HepG2 (cell line): ENCODE results near the gene COL27A1. TPM values are rescaled to one million over a fixed set of nuclear protein-coding genes. Genes with fewer than 3 reads are reported as not detected.

ENCODE experiments used
- IRF9 ChIP-seq: sonication (generic); formaldehyde crosslinking; IDR thresholded peaks from 2 replicates; pipeline ENCODE4 v1.8.0; 2022; ENCODE audit warnings: missing genetic modification reagents, mild to moderate bottlenecking, borderline replicate concordance
- MIER3 ChIP-seq: IDR thresholded peaks from 2 replicates; pipeline ENCODE4 v1.6.1; 2016; ENCODE audit warnings: missing compliant biosample characterization, borderline replicate concordance
- MLLT10 ChIP-seq: sonication (generic); formaldehyde crosslinking; IDR thresholded peaks from 2 replicates; pipeline ENCODE4 v1.4.0; 2020; ENCODE audit warnings: missing genetic modification reagents
- NCOA5 ChIP-seq: sonication (generic); formaldehyde crosslinking; IDR thresholded peaks from 2 replicates; pipeline ENCODE4 v1.4.0; 2020; ENCODE audit warnings: missing genetic modification reagents
- ONECUT2 ChIP-seq: sonication (generic); formaldehyde crosslinking; IDR thresholded peaks from 2 replicates; pipeline ENCODE4 v1.4.0; 2020; ENCODE audit warnings: missing genetic modification reagents
- RNF219 ChIP-seq: sonication (generic); formaldehyde crosslinking; IDR thresholded peaks from 2 replicates; pipeline ENCODE4 v1.5.0; 2020; ENCODE audit warnings: mild to moderate bottlenecking, missing genetic modification reagents
- TRIM24 ChIP-seq: sonication (generic); formaldehyde crosslinking; IDR thresholded peaks from 2 replicates; pipeline ENCODE4 v1.8.0; 2022; ENCODE audit warnings: mild to moderate bottlenecking, missing genetic modification reagents
- U2AF2 ChIP-seq: fragments of 200-400 bp; formaldehyde crosslinking; IDR thresholded peaks from 2 replicates; pipeline ENCODE4 v1.6.1; 2017; ENCODE audit warnings: low read depth, mild to moderate bottlenecking, low read length
- ZFP1 ChIP-seq: IDR thresholded peaks from 2 replicates; pipeline ENCODE4 v1.6.1; 2016
- ZFYVE20 ChIP-seq: sonication (generic); formaldehyde crosslinking; IDR thresholded peaks from 2 replicates; pipeline ENCODE4 v1.8.0; 2023; ENCODE audit warnings: low read depth, mild to moderate bottlenecking, moderate library complexity, missing genetic modification reagents, borderline replicate concordance
- ZNF121 ChIP-seq: sonication (generic); formaldehyde crosslinking; IDR thresholded peaks from 2 replicates; pipeline ENCODE4 v1.5.0; 2020; ENCODE audit warnings: mild to moderate bottlenecking, missing genetic modification reagents
- polyA plus RNA-seq, 8 experiments: library from polyadenylated mRNA; depleted of rRNA in 3 of 8; stranded (reverse) in 7 of 8; unstranded in 1 of 8; fragments of >200 nt; fragmentation: Illumina TruSeq in 4 of 8; extraction: Trizol in 4 of 8; gene quantifications; 2 replicates each; pipeline versions ENCODE4 v1.2.1 to v1.2.3, GENCODE V29; 2011 to 2016; ENCODE audit warnings: low read depth in 4 of 8, missing spikeins in 1 of 8, mixed read lengths in 1 of 8; ENCODE audit not compliant: insufficient read depth in 1 of 8
- total RNA-seq, 5 experiments: library from RNA; depleted of rRNA; stranded (reverse); fragments of >200 nt; fragmentation: Illumina TruSeq; extraction: Trizol; gene quantifications; 2 replicates each; pipeline ENCODE4 v1.2.3, GENCODE V29; 2016; ENCODE audit warnings: low read depth in 1 of 5
- TF ChIP-seq, protein P1 (sequence below): IDR thresholded peaks from 2 replicates; pipeline ENCODE4 v1.6.1; 2016; ENCODE audit warnings: low read depth, control low read depth
- TF ChIP-seq, protein P2 (sequence below): sonication (generic); formaldehyde crosslinking; IDR thresholded peaks from 2 replicates; pipeline ENCODE4 v1.4.0; 2020; ENCODE audit warnings: missing genetic modification reagents, borderline replicate concordance
- TF ChIP-seq, protein P3 (sequence below): IDR thresholded peaks from 2 replicates; pipeline ENCODE4 v1.6.1; 2016; ENCODE audit warnings: mild to moderate bottlenecking
- TF ChIP-seq, protein P4 (sequence below): sonication (generic); formaldehyde crosslinking; IDR thresholded peaks from 2 replicates; pipeline ENCODE4 v1.4.0; 2020; ENCODE audit warnings: missing genetic modification reagents

Gene COL27A1
- total and polyA plus RNA-seq, 2 of the 13 experiments (the other 11 are each of a cell fraction or from before 2014, with no cell fraction given), result 71.3 to 89.1 TPM

GRCh38 chr9:114174876-114175771 lies 19.8 kb downstream of the COL27A1 start (continued):
- TF ChIP-seq, protein P1, sequence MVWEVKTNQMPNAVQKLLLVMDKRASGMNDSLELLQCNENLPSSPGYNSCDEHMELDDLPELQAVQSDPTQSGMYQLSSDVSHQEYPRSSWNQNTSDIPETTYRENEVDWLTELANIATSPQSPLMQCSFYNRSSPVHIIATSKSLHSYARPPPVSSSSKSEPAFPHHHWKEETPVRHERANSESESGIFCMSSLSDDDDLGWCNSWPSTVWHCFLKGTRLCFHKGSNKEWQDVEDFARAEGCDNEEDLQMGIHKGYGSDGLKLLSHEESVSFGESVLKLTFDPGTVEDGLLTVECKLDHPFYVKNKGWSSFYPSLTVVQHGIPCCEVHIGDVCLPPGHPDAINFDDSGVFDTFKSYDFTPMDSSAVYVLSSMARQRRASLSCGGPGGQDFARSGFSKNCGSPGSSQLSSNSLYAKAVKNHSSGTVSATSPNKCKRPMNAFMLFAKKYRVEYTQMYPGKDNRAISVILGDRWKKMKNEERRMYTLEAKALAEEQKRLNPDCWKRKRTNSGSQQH (CRISPR knock-in tag), result no peak
- TF ChIP-seq MIER3 (CRISPR knock-in tag), result peak; percentile 86; the same call in 1 of the 2 replicates
- no peak for TF ChIP-seq ZFYVE20
- no peak for TF ChIP-seq ZNF121 (CRISPR knock-in tag)
- no peak for TF ChIP-seq ZFP1 (CRISPR knock-in tag)
- TF ChIP-seq, protein P2, sequence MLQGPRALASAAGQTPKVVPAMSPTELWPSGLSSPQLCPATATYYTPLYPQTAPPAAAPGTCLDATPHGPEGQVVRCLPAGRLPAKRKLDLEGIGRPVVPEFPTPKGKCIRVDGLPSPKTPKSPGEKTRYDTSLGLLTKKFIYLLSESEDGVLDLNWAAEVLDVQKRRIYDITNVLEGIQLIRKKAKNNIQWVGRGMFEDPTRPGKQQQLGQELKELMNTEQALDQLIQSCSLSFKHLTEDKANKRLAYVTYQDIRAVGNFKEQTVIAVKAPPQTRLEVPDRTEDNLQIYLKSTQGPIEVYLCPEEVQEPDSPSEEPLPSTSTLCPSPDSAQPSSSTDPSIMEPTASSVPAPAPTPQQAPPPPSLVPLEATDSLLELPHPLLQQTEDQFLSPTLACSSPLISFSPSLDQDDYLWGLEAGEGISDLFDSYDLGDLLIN, result peak; percentile 49; the same call in 1 of the 2 replicates
- no peak for TF ChIP-seq NCOA5 (CRISPR knock-in tag)
- TF ChIP-seq RNF219, result 0 out of 2 replicates have a peak, but pooled peaks have one; percentile 1
- TF ChIP-seq U2AF2, result no peak; the same call in 1 of the 2 replicates
- TF ChIP-seq, protein P3, sequence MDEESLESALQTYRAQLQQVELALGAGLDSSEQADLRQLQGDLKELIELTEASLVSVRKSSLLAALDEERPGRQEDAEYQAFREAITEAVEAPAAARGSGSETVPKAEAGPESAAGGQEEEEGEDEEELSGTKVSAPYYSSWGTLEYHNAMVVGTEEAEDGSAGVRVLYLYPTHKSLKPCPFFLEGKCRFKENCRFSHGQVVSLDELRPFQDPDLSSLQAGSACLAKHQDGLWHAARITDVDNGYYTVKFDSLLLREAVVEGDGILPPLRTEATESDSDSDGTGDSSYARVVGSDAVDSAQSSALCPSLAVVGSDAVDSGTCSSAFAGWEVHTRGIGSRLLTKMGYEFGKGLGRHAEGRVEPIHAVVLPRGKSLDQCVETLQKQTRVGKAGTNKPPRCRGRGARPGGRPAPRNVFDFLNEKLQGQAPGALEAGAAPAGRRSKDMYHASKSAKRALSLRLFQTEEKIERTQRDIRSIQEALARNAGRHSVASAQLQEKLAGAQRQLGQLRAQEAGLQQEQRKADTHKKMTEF, result peak; percentile 79
- TF ChIP-seq ONECUT2, result no peak
- TF ChIP-seq TRIM24, result no peak
- TF ChIP-seq, protein P4, sequence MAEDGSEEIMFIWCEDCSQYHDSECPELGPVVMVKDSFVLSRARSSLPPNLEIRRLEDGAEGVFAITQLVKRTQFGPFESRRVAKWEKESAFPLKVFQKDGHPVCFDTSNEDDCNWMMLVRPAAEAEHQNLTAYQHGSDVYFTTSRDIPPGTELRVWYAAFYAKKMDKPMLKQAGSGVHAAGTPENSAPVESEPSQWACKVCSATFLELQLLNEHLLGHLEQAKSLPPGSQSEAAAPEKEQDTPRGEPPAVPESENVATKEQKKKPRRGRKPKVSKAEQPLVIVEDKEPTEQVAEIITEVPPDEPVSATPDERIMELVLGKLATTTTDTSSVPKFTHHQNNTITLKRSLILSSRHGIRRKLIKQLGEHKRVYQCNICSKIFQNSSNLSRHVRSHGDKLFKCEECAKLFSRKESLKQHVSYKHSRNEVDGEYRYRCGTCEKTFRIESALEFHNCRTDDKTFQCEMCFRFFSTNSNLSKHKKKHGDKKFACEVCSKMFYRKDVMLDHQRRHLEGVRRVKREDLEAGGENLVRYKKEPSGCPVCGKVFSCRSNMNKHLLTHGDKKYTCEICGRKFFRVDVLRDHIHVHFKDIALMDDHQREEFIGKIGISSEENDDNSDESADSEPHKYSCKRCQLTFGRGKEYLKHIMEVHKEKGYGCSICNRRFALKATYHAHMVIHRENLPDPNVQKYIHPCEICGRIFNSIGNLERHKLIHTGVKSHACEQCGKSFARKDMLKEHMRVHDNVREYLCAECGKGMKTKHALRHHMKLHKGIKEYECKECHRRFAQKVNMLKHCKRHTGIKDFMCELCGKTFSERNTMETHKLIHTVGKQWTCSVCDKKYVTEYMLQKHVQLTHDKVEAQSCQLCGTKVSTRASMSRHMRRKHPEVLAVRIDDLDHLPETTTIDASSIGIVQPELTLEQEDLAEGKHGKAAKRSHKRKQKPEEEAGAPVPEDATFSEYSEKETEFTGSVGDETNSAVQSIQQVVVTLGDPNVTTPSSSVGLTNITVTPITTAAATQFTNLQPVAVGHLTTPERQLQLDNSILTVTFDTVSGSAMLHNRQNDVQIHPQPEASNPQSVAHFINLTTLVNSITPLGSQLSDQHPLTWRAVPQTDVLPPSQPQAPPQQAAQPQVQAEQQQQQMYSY (CRISPR knock-in tag), result 0 out of 2 replicates have a peak, but pooled peaks have one; percentile 19
- peak; percentile 65; the same call in 1 of the 2 replicates for TF ChIP-seq IRF9 (CRISPR knock-in tag)
- no peak for TF ChIP-seq MLLT10 (CRISPR knock-in tag)
